Calu3 (cell line): ENCODE results near the gene ASTN2. TPM values are rescaled to one million over a fixed set of nuclear protein-coding genes. Genes with fewer than 3 reads are reported as not detected.

Experiments used
- BruUV-seq: library from RNA; stranded (reverse); fragments of 400-500 nt; replicated peaks from 2 replicates; lab custom pipeline; 2021; lab: Mats Ljungman, UMichigan
- CTCF ChIA-PET: fragments of 300-600 bp; sonication (Branson Sonifier 250); formaldehyde crosslinking; loops from one replicate; lab custom pipeline; 2022; ENCODE audit warnings: antibody characterized with exemption; lab: Charles Lee
- DNase-seq: peaks from one replicate; pipeline ENCODE4 v3.0.0; 2022
- H3K27ac Mint-ChIP-seq: one replicate; pipeline ENCODE4 v1.8.0; 2022; ENCODE audit warnings: mixed read lengths; ENCODE audit not compliant: unreplicated experiment
- H3K27me3 Mint-ChIP-seq: one replicate; pipeline ENCODE4 v1.8.0; 2022; ENCODE audit warnings: mixed read lengths; ENCODE audit not compliant: unreplicated experiment
- H3K36me3 Mint-ChIP-seq: one replicate; pipeline ENCODE4 v1.8.0; 2022; ENCODE audit warnings: mild to moderate bottlenecking, moderate library complexity, mixed read lengths; ENCODE audit not compliant: insufficient read depth, unreplicated experiment
- H3K4me1 Mint-ChIP-seq: one replicate; pipeline ENCODE4 v1.8.0; 2022; ENCODE audit warnings: mild to moderate bottlenecking, low read depth, mixed read lengths; ENCODE audit not compliant: unreplicated experiment
- H3K4me3 Mint-ChIP-seq: one replicate; pipeline ENCODE4 v1.8.0; 2022; ENCODE audit warnings: mild to moderate bottlenecking, low read depth, moderate library complexity, mixed read lengths; ENCODE audit not compliant: unreplicated experiment
- H3K9me3 Mint-ChIP-seq: one replicate; pipeline ENCODE4 v1.8.0; 2022; ENCODE audit warnings: low read depth, mixed read lengths; ENCODE audit not compliant: unreplicated experiment
- CTCF ChIP-seq: fragments of 200-600 bp; IDR thresholded peaks from one replicate; pipeline ENCODE4 v1.8.0; 2022; ENCODE audit warnings: antibody characterized with exemption; ENCODE audit not compliant: unreplicated experiment
- intact Hi-C: fragments of 100-400 bp; cut with micrococcal nuclease; formaldehyde crosslinking; loops from one replicate; pipeline ENCODE4 v1.10.0; 2022; ENCODE audit not compliant: unreplicated experiment
- total RNA-seq: library from RNA; stranded (reverse); gene quantifications from 2 replicates; pipeline ENCODE4 v1.2.3, GENCODE V29; 2022

Gene ASTN2
- total RNA-seq, 1 experiment from 2014 or later = 1.7 TPM

- no TSS peak for BruUV-seq
- CTCF ChIA-PET = no interaction called here
- no peak for DNase-seq
- H3K36me3 Mint-ChIP-seq = no peaks in the 10 kb centered on the region
- H3K27ac Mint-ChIP-seq = no peak overlapping the region
- H3K27me3 Mint-ChIP-seq = no peaks in the 10 kb centered on the region
- peaks cover 7% of the 10 kb centered on the region for H3K9me3 Mint-ChIP-seq
- no peak overlapping the region for H3K4me3 Mint-ChIP-seq
- intact Hi-C loops = no loop called here
- TF ChIP-seq CTCF = no peak
- no peaks in the 10 kb centered on the region for H3K4me1 Mint-ChIP-seq
Observed at GRCh38 chr9:117122953-117123352, 291.9 kb downstream of the ASTN2 start.

GRCh38 chr9:117122102-117122501 lies 292.8 kb downstream of the ASTN2 start:
- Mint-ChIP-seq H3K27me3 (no peaks in the 10 kb centered on the region), H3K4me1 (no peaks in the 10 kb centered on the region), H3K4me3 (no peak overlapping the region), H3K27ac (no peak overlapping the region), H3K36me3 (no peaks in the 10 kb centered on the region), H3K9me3 (peaks cover 7% of the 10 kb centered on the region)
- CTCF ChIA-PET = no interaction called here
- BruUV-seq = no TSS peak
- intact Hi-C loops = no loop called here
- no peak for TF ChIP-seq CTCF
- no peak for DNase-seq

GRCh38 chr9:117121316-117121715 lies 293.5 kb downstream of the ASTN2 start:
- no TSS peak for BruUV-seq
- CTCF ChIA-PET = no interaction called here

GRCh38 chr9:117120061-117120460 lies 294.8 kb downstream of the ASTN2 start:
- intact Hi-C loops = no loop called here
- Mint-ChIP-seq H3K36me3 (no peaks in the 10 kb centered on the region), H3K4me3 (no peak overlapping the region), H3K4me1 (no peaks in the 10 kb centered on the region), H3K27me3 (no peaks in the 10 kb centered on the region), H3K27ac (no peak overlapping the region), H3K9me3 (peaks cover 4% of the 10 kb centered on the region)
- CTCF ChIA-PET = no interaction called here
- BruUV-seq = no TSS peak
- TF ChIP-seq CTCF = no peak
- no peak for DNase-seq

More at GRCh38 chr9:117121316-117121715, 293.5 kb downstream of the ASTN2 start:
- Mint-ChIP-seq H3K4me1 (no peaks in the 10 kb centered on the region), H3K4me3 (no peak overlapping the region), H3K27ac (no peak overlapping the region), H3K36me3 (no peaks in the 10 kb centered on the region), H3K27me3 (no peaks in the 10 kb centered on the region), H3K9me3 (peaks cover 4% of the 10 kb centered on the region)
- intact Hi-C loops = no loop called here
- DNase-seq = no peak
- TF ChIP-seq CTCF = no peak
